ENCODE measurements around the gene SLC22A17. TPM values are rescaled to one million over a fixed set of nuclear protein-coding genes. Genes with fewer than 3 reads are reported as not detected.

The SLC22A17 gene
- polyA plus RNA-seq, 1 donor (not counting 4 experiments of a cell fraction or from before 2014, with no cell fraction given), result 0.76 TPM

DNA sequence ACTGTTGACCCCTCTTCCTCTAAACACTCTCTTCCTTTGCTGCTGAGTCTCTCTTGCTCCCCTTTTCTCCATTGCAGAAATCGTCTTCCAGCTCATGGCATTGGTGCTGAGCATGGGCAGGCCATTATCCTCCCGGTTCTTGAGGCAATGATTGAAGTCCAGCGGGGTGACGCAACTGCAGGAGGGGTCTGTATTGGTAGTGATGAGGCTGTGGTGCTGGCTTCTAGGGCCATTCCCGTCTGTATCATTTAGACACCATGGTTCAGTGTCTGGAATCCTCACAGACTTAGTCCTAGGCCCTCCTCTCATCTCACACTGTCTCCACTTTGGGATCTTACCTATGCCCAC is 720 bp upstream of the SLC22A17 start:
- peaks cover 3% of the 10 kb centered on the region for H3K4me1 ChIP-seq (ENCODE audit: control insufficient read depth, extremely low read depth, insufficient read depth, low read length)
- no peak for DNase-seq (ENCODE audit: low read depth, low spot score)
- no peaks in the 10 kb centered on the region for H4K20me1 ChIP-seq (ENCODE audit: control insufficient read depth, extremely low read depth, insufficient read depth, low read length)
- H3K79me2 ChIP-seq (ENCODE audit: control insufficient read depth, insufficient read depth, low read length), result no peaks in the 10 kb centered on the region
- H3K9ac ChIP-seq (ENCODE audit: control insufficient read depth, extremely low read depth, insufficient read depth, low read length), result no peak overlapping the region
- peaks cover 0 to 2% of the 10 kb centered on the region in 2 experiments for H3K36me3 ChIP-seq (ENCODE audit: control insufficient read depth in 2 of 2, extremely low read depth in 1 of 2, insufficient read depth in 2 of 2, low read length in 2 of 2)
- TF ChIP-seq, protein P1, sequence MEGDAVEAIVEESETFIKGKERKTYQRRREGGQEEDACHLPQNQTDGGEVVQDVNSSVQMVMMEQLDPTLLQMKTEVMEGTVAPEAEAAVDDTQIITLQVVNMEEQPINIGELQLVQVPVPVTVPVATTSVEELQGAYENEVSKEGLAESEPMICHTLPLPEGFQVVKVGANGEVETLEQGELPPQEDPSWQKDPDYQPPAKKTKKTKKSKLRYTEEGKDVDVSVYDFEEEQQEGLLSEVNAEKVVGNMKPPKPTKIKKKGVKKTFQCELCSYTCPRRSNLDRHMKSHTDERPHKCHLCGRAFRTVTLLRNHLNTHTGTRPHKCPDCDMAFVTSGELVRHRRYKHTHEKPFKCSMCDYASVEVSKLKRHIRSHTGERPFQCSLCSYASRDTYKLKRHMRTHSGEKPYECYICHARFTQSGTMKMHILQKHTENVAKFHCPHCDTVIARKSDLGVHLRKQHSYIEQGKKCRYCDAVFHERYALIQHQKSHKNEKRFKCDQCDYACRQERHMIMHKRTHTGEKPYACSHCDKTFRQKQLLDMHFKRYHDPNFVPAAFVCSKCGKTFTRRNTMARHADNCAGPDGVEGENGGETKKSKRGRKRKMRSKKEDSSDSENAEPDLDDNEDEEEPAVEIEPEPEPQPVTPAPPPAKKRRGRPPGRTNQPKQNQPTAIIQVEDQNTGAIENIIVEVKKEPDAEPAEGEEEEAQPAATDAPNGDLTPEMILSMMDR (optimal IDR thresholded peaks at IDR 0.05 in 1 of 3, IDR thresholded peaks at IDR 0.05 in 1 of 3, conservative IDR thresholded peaks at IDR 0.05 in 1 of 3; ENCODE audit: extremely low read depth in 1 of 3, insufficient read depth in 2 of 3, low read length in 3 of 3), result no peak
- TF ChIP-seq EZH2 (IDR thresholded peaks at IDR 0.05; ENCODE audit: low read length), result no peak
- no peaks in the 10 kb centered on the region for H3K9me1 ChIP-seq (ENCODE audit: control insufficient read depth, extremely low read depth, insufficient read depth, low read length)
- H3K27ac ChIP-seq (ENCODE audit: control insufficient read depth, insufficient read depth, low read length), result no peak overlapping the region
- dilution Hi-C loops (cut with MboI; ENCODE audit: extremely low pct_ligation_motif_present, low sequenced_read_pairs), result no loop called here
- H3K27me3 ChIP-seq (ENCODE audit: control insufficient read depth, extremely low read depth, insufficient read depth, low read length), result peaks cover 22% of the 10 kb centered on the region
- H3K4me2 ChIP-seq (ENCODE audit: control insufficient read depth, extremely low read depth, insufficient read depth, low read depth, low read length), result no peak overlapping the region
- FAIRE-seq, result no peak
- H2AFZ ChIP-seq (ENCODE audit: control insufficient read depth, low read length), result no peak overlapping the region
- no peak overlapping the region for H3K4me3 ChIP-seq (ENCODE audit: control insufficient read depth in 2 of 3, extremely low read depth in 1 of 3, insufficient read depth in 2 of 3, low read depth in 1 of 3, low read length in 3 of 3)
- H3K9me3 ChIP-seq (ENCODE audit: control insufficient read depth, low read depth, low read length), result no peaks in the 10 kb centered on the region

DNA sequence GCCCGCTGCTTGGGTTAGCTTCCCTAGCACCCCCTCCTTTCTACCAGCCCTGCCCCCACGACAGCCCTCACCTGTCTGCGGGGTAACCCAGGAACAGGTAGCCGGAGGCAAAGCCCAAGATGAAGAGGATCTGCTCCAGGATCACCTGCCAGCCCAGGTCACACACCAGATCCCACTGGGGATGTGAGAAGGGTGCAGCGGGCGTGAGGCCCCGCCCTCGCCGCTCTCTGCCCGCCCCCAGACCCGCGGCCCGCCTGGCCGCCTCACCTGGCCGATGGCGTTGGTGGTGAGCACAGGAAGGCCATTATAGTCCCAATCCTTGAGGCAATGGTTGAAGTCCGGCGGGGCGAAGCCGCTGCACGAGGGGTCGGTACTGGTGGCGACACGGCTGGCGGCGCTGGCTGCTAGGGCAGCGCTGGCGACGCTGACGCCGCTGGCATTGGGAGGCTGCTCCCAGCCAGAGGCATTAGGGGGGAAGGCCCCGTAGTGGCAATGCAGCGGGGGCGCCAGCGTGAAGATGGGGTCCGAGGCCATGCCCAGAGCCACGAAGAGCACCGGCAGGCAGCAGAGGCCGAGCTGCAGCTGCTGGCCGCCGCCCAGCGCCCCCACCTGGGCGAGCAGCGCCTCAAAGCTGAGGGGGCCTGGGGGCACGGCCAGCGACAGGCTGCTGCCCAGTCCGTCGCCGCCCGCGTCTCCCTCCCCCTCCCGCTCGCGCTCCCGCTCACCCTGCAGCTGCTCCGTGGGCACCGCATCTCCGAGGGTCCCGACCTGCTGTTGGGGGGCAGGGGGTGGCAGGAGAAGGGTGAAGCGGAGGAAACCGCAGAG is 794 bp downstream of the SLC22A17 start:
- no peaks in the 10 kb centered on the region for H3K9me3 ChIP-seq (ENCODE audit: control insufficient read depth, low read depth, low read length)
- no peaks in the 10 kb centered on the region for H3K9me1 ChIP-seq (ENCODE audit: control insufficient read depth, extremely low read depth, insufficient read depth, low read length)
- dilution Hi-C loops (cut with MboI; ENCODE audit: extremely low pct_ligation_motif_present, low sequenced_read_pairs), result no loop called here
- peaks cover 22% of the 10 kb centered on the region for H3K27me3 ChIP-seq (ENCODE audit: control insufficient read depth, extremely low read depth, insufficient read depth, low read length)
- no peaks in the 10 kb centered on the region for H4K20me1 ChIP-seq (ENCODE audit: control insufficient read depth, extremely low read depth, insufficient read depth, low read length)
- H2AFZ ChIP-seq (ENCODE audit: control insufficient read depth, low read length), result peak overlapping the region; percentile 53
- H3K4me3 ChIP-seq (ENCODE audit: control insufficient read depth in 2 of 3, extremely low read depth in 1 of 3, insufficient read depth in 2 of 3, low read depth in 1 of 3, low read length in 3 of 3), result peak overlapping the region; percentile 38 to 55 (median 40)
- peak overlapping the region; percentile 68 for H3K4me2 ChIP-seq (ENCODE audit: control insufficient read depth, extremely low read depth, insufficient read depth, low read depth, low read length)
- TF ChIP-seq, protein P1 (optimal IDR thresholded peaks at IDR 0.05 in 1 of 3, IDR thresholded peaks at IDR 0.05 in 1 of 3, conservative IDR thresholded peaks at IDR 0.05 in 1 of 3; ENCODE audit: extremely low read depth in 1 of 3, insufficient read depth in 2 of 3, low read length in 3 of 3), result peak in 1 of 3 experiments; percentile 26
- no peak for TF ChIP-seq EZH2 (IDR thresholded peaks at IDR 0.05; ENCODE audit: low read length)
- FAIRE-seq (no peak), DNase-seq (ENCODE audit: low read depth, low spot score) (no peak)
- H3K36me3 ChIP-seq (ENCODE audit: control insufficient read depth in 2 of 2, extremely low read depth in 1 of 2, insufficient read depth in 2 of 2, low read length in 2 of 2), result no peaks in the 10 kb centered on the region
- no peak overlapping the region for H3K27ac ChIP-seq (ENCODE audit: control insufficient read depth, insufficient read depth, low read length)
- H3K4me1 ChIP-seq (ENCODE audit: control insufficient read depth, extremely low read depth, insufficient read depth, low read length), result peaks cover 3% of the 10 kb centered on the region
- H3K9ac ChIP-seq (ENCODE audit: control insufficient read depth, extremely low read depth, insufficient read depth, low read length), result no peak overlapping the region
- H3K79me2 ChIP-seq (ENCODE audit: control insufficient read depth, insufficient read depth, low read length), result no peaks in the 10 kb centered on the region
